MM.1S (cell line): ENCODE data around the gene TYSND1.

Source experiments
- CTCF ChIP-seq: fragments of 300-600 bp; sonication (generic); IDR thresholded peaks from 2 replicates; pipeline ENCODE4 v1.5.1; 2016; ENCODE audit warnings: antibody characterized with exemption, low read length, mixed read lengths
- EZH2 ChIP-seq: fragments of 300-600 bp; sonication (generic); optimal IDR thresholded peaks from 2 replicates; pipeline ENCODE3; 2017; ENCODE audit warnings: low read depth, mild to moderate bottlenecking, antibody characterized with exemption, low read length, mixed read lengths
- EZH2phosphoT487 ChIP-seq: fragments of 300-600 bp; sonication (generic); IDR thresholded peaks from 2 replicates; pipeline ENCODE4 v1.6.1; 2018; ENCODE audit warnings: antibody characterized with exemption, low read length

GRCh38 chr10:70109064-70109729, 37.3 kb downstream of the TYSND1 start:
- no peak for TF ChIP-seq CTCF
- no peak for TF ChIP-seq EZH2phosphoT487
- TF ChIP-seq EZH2: no peak
